ENCODE results near the gene MGP. TPM values are rescaled to one million over a fixed set of nuclear protein-coding genes. Genes with fewer than 3 reads are reported as not detected.

Gene MGP
- total RNA-seq, 1 donor from 2014 or later: 295 TPM

DNA sequence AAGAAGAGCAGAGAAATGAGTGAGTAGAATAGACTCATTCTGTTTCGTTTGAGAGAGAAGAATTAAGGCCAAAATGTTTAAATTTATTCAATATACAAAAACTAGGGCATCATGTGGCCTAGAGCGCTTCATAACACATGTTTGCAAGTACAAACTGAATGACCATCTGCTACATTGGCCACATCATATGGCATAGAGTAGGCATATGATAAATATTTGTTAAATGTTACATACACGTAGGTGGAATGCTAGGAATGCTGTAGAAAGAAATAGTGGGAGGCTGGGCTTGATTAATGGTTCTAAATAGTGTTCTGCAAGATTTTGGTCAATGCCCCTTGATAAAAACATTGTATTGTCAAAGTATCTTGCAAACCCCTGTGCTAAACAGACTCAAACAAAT lies 10.8 kb downstream of the MGP start:
- ATAC-seq (no peak), DNase-seq (no peak)
- intact Hi-C loops (cut with micrococcal nuclease): no loop called here

DNA sequence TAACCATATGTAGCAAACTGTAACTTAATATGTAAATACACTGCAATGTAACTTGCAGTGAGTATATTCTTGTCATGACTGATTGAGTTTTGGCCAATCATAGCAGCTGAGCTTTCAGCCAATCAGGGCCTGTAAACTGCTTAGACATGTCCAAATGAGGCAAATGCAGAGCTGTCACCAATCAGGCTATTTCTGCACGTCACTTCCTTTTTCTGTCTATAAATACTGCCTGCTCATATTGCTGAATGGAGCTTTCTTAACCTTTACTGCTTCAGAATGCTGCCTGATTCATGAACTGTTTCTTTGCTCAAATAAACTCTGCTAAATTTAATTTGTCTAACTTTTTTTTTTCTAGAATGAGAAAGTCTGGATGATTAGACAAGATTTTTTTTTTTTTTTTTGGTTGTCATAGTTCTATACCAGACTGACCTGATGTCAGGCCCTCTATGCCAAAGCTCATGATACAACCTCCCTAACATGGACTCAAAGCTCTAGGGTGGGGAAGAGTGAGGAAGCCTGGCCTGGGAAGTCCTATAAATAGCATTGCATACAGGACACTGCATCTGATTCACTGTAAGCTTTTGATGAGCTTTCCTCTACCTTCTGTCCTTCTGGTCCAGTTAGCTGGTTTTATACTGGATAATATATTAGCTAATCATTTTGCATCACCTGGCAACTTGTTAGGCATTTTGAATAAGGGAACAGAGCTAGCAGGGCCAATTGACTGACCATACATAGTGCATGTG lies 12.0 kb downstream of the MGP start:
- peak; percentile 41 for ATAC-seq
- intact Hi-C loops (cut with micrococcal nuclease): no loop called here
- DNase-seq: no peak

DNA sequence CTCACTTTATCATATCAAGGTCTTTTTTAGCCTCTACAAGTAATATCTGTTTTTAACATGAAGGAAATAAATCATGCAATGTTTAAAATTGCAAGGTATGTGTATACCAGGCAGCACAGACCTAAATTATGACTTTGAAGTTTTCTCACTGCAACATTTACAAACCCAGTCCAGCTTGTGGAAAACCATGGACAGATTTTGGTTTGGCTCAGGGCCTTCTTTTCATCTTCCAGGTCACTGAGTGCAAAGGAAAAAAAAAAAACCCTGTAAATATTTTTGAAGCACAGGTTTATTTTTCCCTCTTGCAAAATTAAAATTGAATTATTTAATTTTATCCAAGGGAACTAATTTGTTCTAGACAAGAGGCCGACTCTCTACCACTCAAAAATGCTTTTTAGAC lies 13.8 kb downstream of the MGP start:
- ATAC-seq (no peak), DNase-seq (no peak)
- intact Hi-C loops (cut with micrococcal nuclease): no loop called here

DNA sequence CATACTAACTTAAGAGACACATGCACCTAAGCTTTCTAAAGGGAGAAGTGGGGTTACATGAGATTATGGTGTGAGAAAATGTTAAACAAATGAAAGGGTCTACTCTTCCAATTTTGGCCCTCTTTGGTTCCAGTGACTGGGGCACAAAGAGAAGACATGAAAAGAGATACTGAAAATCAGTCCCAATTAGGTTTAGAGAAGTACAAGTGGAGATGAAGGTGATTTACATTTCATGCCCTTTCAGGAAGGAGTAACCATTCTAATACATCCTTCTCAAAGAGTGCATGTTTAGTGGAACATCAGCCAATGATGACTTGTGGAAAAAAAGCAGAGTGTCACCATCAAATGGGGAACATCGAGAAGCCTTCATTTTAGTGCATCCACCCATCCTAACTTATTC lies 14.4 kb downstream of the MGP start:
- intact Hi-C loops (cut with micrococcal nuclease): no loop called here
- DNase-seq (no peak), ATAC-seq (no peak)

DNA sequence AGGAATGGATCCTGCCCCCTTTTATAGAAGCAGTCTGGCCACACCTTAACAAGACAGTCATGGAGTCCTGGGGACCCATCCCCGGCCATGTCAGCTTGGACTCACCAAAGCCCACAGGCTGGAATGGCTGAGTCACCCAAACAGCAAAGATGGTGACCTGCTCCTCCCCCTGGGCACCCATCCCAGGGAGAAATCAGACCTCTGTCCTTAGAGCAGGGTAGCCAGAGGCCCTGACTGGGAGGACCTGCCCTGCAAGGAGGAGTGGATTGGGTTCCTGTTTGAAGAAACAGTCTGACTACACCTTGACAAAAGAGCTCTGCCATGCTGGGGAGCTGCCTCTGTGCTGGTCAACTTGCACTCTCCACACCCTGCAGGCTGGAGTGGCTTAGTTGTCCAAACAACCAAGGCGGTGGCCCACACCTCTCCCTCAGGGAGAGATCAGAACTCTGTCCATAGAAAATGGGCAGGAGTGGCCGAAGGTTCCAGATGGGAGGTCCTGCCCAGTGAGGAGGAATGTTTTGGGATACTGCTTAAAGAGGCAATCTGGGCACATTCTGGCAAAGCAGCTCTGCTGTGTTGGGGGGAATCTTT lies 16.6 kb downstream of the MGP start:
- no peak for DNase-seq
- no peak for ATAC-seq
- intact Hi-C loops (cut with micrococcal nuclease): no loop called here

DNA sequence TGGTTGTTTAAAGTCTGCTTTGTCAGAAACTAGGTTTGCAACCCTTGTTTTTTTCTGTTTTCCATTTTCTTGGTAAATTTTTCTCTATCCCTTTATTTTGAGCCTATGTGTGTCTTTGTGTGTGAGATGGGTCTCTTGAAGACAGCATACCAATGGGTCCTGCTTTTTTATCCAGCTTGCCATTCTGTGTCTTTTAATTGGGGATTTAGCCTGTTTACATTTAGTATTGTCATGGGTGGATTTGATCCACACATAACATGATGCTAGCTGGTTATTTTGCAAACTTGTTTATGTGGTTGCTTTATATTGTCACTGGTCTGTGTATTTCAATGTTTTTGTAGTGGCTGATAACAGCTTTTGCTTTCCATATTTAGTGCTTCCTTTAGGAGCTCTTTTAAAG lies 25.2 kb downstream of the MGP start:
- ATAC-seq (no peak), DNase-seq (no peak)
- intact Hi-C loops (cut with micrococcal nuclease): no loop called here

DNA sequence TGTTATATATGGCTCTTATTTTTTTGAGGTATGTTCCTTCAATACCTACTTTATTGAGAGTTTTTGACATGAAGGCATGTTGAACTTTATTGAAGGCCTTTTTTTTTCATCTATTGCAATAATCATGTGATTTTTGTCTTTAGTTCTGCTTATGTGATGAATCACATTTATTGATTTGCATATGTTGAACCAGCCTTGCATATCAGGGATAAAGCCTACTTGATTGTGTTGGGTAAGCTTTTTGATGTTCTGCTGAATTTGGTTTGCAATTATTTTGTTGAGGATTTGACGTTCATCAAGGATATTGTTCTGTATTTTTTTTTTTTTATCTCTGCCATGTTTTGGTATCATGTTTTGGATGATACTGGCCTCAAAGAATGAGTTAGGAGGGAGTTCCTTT lies 27.1 kb downstream of the MGP start:
- DNase-seq: no peak
- intact Hi-C loops (cut with micrococcal nuclease): no loop called here
- no peak for ATAC-seq

DNA sequence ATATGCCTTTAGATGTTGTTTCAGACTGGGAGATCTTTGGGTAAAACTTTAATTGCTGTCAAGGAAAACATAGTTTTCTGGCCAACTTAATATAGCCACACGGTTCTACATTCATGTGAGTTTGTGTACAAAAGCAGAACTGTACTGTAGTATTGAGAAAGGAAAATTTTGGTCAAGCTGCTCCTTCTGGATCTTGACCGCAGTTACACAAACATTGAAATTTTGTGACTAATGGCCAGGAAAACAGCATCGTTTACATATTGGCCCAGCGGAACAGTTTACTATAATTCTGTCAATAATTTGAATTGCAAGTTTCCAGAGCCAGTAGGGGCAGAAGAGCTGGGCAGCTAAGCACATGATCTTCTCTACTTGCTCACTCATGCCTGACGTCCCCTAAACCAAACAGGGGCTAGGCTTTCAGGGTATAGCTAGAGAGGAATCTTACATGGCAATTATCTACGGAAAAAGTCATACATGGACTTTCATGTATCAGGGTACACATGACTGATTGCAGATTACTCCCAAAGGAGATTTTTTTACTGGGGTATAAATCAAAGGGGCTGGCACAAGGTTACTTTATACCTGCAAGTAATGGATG lies 31.0 kb downstream of the MGP start:
- intact Hi-C loops (cut with micrococcal nuclease): no loop called here
- DNase-seq (no peak), ATAC-seq (peak; percentile 45)

DNA sequence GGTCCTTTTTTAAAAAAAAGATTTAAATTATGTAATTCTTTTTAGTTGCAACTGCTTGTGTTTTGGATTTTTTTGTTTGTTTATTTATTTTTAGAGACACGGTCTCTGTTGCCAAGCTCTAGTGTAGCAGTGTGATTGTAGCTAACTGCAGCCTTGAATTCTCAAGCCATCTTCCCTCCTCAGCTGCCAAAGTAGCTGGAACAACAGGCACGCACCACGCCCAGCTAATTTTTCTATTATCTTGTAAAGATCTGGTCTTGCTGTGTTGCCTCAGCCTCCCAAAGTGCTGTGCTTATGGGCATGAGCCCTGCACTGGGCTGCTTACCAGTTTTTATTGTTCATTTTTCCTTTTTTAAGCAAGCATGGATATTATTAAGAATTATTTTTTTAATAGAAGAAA lies 31.7 kb downstream of the MGP start:
- intact Hi-C loops (cut with micrococcal nuclease): no loop called here
- ATAC-seq (peak; percentile 49), DNase-seq (no peak)

DNA sequence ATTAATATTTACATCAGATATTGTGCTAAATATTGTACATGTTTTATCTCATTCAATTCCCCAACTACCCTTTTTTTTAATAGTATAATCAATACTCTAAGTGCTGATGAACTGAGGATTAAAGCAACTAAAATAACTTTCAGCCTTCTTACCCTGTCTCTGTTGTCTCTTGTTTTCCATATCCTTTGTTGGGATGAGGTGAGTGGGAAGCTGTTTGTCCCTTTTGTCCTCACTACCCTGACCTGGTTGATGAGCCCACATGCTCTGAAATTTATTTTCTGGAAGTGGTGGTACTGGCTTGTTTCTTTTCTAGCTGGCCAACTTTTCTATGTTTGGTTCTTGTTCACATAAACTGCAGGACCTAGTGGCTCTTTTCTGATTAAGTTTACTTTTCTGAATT lies 32.8 kb downstream of the MGP start:
- DNase-seq: no peak
- intact Hi-C loops (cut with micrococcal nuclease): no loop called here
- ATAC-seq: no peak

DNA sequence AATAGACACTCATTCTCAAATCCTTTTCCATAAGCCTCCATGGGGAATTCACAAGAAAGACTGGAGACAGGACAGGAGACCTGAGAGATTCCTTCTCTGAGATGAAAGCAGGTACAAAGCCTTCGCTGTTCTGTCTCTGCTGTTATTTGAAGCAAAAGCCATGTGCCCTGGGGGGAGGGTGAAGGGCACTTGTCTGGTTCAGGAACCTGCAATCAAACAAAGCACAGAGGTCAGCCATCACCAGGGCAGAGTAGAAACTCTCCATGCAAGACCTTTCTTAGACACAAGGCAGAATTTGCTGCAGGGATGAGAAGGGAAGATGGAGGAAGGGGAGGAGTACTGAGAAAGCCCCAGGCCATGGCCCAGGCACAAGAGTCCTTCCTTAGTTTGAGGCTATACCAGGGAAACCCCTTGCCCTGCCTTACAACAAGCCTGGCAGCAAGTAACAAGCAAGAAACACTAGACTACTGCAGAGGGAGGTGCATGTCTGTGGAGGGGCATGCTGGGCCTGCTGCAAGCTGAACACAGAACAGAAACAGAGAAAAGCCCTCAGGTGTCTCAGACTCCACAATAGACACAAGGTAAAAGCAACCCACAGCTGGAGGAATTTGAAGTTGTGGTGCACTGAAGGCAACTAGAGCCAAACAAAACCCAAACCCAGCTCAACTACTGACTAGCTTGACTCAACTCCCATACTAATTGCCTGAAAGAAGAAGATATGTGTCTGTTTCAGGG lies 34.6 kb downstream of the MGP start:
- no peak for ATAC-seq
- intact Hi-C loops (cut with micrococcal nuclease): no loop called here
- no peak for DNase-seq

DNA sequence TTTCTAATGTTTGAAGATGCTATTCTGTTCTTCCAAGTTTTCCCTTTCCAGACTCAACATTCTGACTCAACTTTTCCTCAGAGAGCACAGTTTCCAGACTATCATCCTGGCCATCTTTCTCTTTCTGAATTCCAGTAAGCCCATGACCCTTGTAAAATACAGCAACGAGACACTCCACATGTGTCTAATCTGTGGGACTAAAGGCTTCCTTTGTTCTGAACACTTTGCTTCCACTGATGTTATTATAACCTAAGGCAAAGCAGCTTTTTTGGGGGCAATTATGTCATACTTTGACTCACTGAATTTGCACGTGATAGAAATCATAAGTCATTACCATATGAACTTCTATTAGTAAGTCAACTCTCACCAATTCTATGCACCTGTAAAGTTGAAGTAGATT lies 36.0 kb downstream of the MGP start:
- DNase-seq: no peak
- ATAC-seq: peak; percentile 85
- intact Hi-C loops (cut with micrococcal nuclease): loop anchor here (5.0 kb wide), 1 partner anchor 38 kb away; the partner anchor contains the start of gene MGP

DNA sequence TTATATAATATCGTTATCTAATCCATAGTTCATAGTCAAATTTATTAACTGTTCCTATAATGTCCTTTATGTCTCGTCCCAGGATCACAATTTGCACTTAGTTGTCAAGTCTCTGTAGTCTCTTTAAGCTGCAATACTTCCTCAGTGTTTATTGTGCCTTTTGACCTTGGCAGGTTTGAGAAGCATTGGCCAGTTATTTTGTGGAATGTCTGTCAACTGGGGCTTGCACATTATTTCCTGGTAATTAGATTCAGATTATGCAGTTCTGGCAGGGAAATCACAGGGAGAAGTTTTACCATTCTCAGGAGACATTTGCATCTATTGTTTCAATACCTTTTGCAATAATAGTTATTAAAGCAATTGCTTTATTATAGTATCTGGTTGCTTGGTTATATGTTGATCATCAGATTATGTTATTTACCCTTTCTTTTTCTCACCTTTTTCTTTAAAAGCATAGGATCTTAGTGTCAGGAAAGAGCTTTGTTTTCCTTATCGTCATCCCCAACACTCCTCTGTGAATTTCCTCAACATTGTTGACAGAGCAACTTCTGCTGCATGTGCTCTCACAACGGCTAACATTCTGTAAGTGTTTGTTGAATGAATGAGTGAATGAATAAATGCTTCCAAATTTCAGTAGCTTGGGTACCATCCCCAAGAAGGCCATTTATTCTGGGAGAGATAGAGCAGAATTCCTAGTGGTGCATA lies 38.6 kb downstream of the MGP start:
- ATAC-seq: peak; percentile 9
- no peak for DNase-seq
- intact Hi-C loops (cut with micrococcal nuclease): loop anchor here (5.0 kb wide), 1 partner anchor 40 kb away; the partner anchor contains the start of gene MGP

DNA sequence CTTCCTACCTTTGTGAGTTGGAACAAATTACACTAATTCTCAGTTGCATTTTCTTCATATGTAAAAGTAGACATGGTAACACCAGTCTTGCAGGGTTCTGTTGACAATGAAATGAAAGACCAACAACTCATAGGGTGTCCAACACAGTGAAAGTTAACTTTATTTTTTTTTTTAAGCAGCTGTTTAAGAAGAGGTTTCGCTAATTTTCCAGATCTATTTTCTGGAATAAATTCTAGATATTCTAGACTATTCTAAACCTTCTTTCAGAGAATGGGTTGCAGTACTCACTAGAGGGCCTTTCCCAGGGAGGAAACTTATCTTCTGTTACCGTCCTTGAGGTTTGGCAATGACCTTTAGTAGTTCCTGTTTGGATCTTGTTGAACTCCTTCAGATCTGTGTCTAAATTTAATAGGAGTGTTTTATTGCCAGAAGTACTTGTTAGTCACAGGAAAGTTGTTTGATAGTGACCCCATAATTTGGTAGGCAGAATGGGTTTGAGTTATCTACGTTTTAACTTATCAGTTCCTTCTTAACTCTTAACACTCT lies 39.5 kb downstream of the MGP start:
- DNase-seq: no peak
- ATAC-seq: peak; percentile 35
- intact Hi-C loops (cut with micrococcal nuclease): loop anchor here (5.0 kb wide), 1 partner anchor 41 kb away; the partner anchor contains the start of gene MGP

DNA sequence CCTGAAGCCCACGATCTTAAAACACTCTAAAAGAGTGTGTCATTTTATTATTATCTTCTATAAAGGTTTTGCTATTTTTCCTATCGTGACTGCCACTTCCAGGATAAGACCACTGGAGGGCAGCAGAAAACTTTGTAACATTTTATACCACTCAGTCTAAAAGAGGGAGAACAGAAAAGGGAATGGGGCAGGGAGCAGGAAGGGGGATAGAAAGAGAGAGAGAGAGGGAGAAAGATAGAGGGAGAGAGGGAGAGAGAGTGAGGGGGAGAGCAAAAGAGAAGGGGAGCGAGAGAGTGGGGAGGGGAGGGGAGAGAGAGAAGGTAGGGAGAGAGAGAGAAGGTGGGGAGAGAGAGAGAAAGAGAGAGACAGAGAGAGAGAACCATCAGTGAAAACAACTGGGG lies 40.3 kb downstream of the MGP start:
- ATAC-seq (peak; percentile 43), DNase-seq (no peak)
- intact Hi-C loops (cut with micrococcal nuclease): loop anchor here (2.0 to 5.0 kb wide), 2 partner anchors 42 to 151 kb away; partner anchors contain the start of gene MGP

DNA sequence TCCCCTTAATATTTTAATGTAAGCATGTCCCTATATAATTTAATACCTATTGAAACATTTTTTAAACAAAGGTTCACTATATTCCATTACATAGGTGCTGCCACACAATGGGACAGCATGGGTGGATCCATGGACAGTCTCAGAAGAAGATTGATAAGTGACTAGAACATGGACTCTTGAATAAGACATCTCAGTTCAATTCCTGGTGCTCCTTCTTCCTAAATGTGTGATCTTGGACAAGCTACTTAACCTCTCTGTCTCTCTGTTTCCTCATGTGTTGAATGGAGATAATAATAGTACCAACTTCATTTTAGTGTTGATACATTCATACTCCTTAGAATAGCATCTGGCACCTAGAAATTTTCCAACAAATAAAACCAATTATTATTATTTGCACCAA lies 41.3 kb downstream of the MGP start:
- intact Hi-C loops (cut with micrococcal nuclease): loop anchor here (2.0 kb wide), 1 partner anchor 152 kb away; no protein-coding TSS in a partner anchor
- ATAC-seq (no peak), DNase-seq (no peak)

DNA sequence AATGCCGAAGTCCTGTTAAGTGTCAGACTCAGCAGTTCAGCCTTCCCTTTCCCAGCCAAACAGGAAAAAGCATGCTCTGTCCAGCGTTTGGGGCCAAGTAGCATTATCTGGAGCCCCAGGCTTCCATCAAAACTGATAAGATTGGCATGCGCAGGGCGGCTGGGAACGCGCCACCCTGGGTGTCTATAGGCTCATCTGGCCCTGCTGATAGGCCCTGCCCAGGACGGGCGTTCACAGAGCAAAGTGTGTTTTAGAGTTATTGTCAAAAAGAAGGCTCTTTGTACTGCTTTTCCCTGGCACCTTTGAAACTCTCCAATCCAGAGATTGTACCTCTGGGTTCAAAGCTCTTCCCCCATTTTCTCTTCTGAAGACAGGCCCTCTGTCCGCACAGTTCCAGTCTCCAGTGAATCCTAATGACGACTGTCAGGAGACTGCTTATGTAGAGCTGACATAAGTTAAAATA lies 42.2 kb downstream of the MGP start, which contains the start of gene ART4:
Gene ART4, minus strand, starts transcription at position 102 of the 463 bp plus-strand sequence. CDS start 413 bp downstream, outside the sequence.
- intact Hi-C loops (cut with micrococcal nuclease): no loop called here

DNA sequence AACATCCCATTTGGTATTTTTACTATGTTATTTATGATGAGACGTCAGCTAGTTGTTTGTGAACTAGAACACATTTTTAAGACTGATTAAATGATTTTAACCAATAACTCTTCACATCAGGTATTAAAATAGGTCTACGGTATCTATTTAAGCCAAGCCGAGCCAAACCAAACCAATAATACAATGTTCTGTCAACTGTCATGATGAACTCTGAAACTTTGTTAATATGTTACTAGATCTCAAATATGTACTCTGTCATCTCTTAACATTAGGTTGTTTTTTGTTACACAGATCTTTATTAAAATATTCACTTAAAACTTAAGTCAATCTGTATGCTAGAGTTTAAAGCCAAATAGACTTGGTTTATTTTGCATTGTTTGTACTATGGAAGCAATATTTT lies 43.3 kb downstream of the MGP start:
- ATAC-seq (no peak), DNase-seq (no peak)
- intact Hi-C loops (cut with micrococcal nuclease): no loop called here

More for the DNA sequence above, 42.2 kb downstream of the MGP start, which contains the start of gene ART4:
- ATAC-seq (peak; percentile 36), DNase-seq (peak; percentile 73)

DNA sequence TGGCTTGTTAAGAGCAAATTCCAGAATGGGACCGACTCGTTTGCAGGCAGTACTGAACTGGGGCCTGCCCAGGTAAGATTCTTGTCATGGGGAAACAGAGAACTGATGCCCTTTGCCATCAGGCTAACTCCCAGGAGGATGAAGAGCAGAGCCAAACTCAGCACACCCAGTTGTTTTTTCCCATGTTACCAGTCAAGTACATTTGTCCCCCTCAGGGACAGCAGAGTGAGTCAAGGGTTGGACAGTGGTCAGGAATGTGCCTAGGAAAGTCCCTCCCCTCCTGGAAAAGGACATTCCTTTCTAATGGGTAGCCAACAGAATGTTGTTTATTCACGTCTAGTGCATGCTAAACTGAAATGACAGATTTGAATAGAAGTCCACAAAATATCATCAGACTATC lies 43.9 kb downstream of the MGP start:
- intact Hi-C loops (cut with micrococcal nuclease): no loop called here
- DNase-seq (peak; percentile 58), ATAC-seq (peak; percentile 94)

Data from left ventricle myocardium superior (tissue), 1 donor.